GM19452 (cell line): ENCODE results near the gene C2.
"Not testable (repeated sequence)": the region's sequence is repeated elsewhere in the genome, so short reads cannot be mapped to it uniquely, and the experiment has no call there.

Experiments
- ATAC-seq: cut with Tn5 transposase; IDR thresholded peaks from one replicate; pipeline ENCODE4 v1.9.1; 2021; ENCODE audit not compliant: unreplicated experiment

C2 gene

GRCh38 chr6:31898383-31899011, 29.0 kb upstream of the C2 start:
- no peak for ATAC-seq

- no peak for ATAC-seq
Measured at GRCh38 chr6:31899215-31899614, 28.3 kb upstream of the C2 start.

DNA sequence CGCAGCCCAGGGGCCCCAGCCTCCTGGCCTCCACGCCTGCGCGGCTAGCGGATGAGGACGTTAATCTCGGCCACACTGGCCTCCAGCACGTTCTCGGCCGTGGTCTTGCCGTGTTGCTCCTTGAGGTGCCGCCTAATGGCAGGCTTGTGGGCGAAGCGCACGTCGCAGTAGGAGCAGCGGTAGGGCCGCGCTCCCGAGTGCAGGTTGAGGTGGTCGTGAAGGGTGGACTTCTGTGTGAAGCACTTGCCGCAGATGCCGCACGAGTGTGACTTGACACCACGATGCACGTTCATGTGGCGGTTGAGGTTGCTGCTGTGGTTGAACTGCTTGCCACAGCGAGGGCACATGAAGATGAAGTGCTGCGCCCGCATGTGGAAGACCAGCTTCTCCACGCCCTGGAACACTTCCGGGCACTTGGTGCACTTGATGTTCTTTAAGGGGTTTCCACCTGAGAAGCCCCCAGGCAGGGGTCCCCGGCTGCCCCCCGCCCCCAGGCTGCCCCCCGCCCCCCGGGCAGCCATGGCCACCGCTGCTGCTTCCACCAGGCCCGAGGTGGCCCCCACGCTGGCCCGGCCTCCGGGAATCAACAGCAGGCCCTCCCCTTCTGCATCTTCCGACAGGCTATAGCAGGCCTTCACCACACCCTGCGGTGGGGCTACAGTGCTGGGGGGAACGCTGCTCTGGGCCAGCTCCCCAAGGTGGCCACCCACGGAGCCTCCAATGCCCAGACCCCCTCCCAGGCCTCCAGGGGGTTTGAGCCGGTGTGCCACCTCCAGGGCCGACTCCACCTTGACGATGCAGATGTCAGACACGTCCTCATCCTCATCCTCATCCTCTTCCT, 27.4 kb upstream of the C2 start:
- no peak for ATAC-seq

GRCh38 chr6:31900917-31901414, 26.6 kb upstream of the C2 start:
- ATAC-seq: no peak

- ATAC-seq: no peak
Measured at GRCh38 chr6:31901415-31901952, 26.0 kb upstream of the C2 start.

DNA sequence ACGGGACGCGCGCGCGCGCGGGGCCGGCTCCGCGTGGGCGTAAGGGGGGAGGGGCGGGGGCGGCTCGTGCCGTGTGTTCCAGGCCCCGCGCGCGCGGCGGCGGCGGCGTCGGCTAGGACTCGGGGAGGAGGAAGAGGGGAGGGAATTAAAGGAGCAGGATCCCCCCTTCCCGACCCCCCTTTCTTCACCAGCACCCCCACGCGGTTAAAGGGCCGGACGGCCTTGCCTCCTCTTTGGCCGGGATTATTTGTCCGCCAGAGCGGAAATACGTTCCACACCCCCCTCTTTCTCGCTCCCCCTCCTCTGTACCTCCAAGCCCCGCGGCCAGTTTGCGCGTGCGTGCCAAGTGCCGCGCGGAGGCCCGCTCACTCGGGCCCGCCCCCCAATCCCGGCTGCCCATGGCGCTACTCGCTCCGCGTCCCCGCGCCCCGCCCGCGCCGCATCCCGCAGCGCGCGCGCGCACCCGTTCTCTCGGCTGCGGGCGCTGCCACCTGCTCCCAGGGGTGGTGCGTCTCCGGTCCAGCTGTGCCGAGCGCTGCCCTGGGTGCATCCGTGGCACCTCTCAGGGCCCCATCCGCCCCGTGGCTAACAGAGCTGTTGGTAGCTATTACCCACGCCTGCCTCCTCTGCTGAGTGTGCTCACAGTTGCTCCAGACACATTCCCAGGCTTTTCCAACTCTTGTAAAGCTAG, 25.4 kb upstream of the C2 start, which contains the start of gene ZBTB12:
Gene ZBTB12 (minus strand): TSS at position 134 of the 691 bp plus-strand sequence. CDS start 781 bp downstream, outside the sequence.
- ATAC-seq: peak; percentile 35

GRCh38 chr6:31903957-31904356, 23.6 kb upstream of the C2 start:
- no peak for ATAC-seq

GRCh38 chr6:31905041-31905440, 22.5 kb upstream of the C2 start:
- no peak for ATAC-seq

DNA sequence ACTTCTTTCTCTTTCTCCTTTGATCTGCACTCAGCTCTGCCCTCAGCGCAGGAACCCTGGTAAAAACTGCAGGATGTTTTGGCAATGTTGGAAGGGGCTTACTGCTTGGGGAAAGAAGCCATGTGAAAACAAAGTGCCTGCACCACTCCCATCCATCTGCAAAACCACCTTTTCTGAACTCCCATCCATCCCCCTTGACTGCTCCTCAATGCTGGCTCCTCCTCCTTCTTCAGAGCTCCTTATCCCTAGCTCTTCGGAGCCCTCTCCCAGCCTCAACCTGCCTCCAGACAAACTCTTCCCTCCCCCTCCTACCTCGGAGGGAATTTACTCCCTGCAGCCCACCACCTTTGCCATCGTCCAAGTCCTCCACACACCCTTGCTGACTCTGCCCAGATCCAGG, 21.4 kb upstream of the C2 start:
- no peak for ATAC-seq

DNA sequence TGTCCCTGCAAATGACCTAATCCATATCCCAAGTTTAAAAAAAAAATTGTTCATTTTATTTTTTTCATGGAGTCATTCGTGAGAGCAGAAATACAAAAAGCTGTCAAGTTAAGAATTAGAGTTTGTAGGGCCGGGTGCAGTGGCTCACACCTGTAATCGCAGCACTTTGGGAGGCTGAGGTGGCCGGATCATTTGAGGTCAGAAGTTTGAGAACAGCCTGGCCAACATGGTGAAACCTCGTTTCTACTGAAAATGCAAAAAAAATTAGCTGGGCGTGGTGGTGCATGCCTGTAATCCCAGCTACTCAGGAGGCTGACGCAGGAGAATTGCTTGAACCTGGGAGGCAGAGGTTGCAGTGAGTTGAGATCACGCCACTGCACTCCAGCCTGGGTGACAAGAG, 20.8 kb upstream of the C2 start:
- ATAC-seq: not testable (repeated sequence)

DNA sequence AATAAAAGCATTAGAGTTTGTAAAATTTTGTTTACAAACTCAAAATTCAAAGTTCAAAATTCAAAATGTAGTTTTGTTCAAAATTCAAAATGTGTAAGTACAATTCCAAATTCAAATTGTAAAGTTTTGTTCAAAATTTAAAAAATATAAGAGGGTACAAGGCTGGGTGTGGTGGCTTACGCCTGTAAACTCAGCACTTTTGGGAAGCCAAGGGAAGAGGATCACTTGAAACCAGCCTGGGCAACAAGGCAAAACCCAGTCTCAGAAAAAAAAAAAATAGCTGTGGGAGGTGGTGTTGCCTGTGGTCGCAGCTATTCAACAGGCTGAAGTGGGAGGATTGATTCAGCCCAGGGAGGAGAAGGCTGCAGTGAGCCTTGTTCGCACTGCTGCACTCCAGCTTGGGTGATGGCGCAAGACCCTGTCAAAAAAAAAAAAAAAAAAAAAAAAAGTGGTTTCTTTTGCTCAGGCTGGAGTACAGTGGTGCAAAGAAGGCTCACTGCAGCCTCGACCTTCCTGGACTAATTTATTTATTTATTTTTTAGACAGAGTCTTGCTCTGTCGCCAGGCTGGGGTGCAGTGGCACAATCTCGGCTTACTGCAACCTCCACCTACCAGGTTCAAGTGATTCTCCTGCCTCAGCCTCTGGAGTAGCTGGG, 20.2 kb upstream of the C2 start:
- ATAC-seq: no peak

- ATAC-seq: not testable (repeated sequence)
Measured at GRCh38 chr6:31908255-31908654, 19.3 kb upstream of the C2 start.

DNA sequence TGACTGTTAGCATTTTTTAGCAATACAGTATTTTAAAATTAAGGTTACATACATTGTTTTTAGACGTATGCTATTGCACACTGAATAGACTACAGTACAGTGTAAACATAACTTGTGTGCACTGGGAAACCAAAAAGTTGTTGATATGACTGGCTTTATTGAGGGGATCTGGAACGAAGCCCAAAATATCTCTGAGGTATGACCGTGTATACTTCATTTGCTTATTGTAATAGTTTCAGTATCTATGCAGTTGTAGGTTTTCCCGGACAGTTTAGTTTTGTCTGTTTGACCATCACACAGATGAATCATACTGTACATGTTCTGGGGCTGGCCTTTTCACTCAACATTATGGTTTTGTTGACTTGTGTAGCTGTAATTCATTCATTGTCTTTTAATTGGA, 18.7 kb upstream of the C2 start:
- peak; percentile 78 for ATAC-seq

- not testable (repeated sequence) for ATAC-seq
Measured at GRCh38 chr6:31909298-31909697, 18.2 kb upstream of the C2 start.

- no peak for ATAC-seq
Measured at GRCh38 chr6:31911826-31912585, 15.5 kb upstream of the C2 start.

GRCh38 chr6:31915351-31915750, 12.2 kb upstream of the C2 start:
- ATAC-seq: no peak

DNA sequence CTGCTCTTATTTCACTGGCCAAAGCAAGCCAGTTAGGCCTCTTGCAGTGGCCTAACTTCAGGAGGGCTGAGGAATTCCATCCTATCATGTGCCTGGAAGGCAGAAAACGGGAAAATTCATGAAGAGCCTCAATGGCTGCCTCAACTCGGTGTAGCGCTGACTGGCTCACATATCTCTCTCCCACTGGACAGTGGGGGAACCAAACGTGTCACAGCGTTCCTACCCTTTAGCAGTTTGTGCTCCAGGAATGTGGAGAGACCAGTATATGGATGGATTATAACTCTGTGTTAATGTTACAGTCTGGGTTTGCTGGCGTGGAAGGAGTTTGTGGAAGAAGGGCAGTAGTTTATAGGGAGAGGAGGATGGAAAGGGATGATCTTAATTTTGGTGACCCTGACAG, 11.8 kb upstream of the C2 start:
- ATAC-seq: no peak

- no peak for ATAC-seq
Measured at GRCh38 chr6:31918069-31918720, 9.3 kb upstream of the C2 start.

DNA sequence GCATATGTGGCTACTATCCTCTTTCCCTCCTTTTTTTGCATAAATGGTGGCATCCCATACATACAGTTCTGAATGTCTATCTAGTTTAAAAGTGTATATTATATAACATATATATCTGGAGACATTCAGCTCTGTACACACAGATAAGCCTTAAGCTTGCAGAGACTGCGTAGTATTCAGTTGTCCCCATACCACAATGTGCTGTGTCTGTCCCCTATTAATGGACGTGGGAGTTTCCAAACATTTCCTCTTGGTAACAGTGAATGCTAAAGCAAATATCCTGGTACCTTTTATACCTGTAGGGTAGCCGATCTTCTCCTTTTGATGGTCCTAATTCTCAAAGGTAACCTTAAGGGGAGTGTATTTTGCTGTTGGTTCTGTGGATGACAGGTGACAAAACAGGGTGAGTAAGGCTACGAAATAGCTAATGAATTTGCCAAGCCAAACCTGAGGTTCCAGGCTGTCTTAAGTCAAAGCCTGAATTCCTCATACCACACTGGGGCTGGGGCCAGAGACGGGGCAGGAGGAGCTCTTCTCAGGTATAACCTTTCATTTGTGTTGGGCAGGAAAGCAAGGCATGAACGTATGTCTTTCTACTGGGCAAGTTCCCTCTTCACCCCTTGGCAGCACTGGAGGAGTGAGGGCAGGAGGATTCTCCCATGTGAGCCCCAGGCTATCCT, 7.8 kb upstream of the C2 start:
- ATAC-seq: no peak
